H1 (cell line): ENCODE results near the gene MYL3. TPM values are rescaled to one million over a fixed set of nuclear protein-coding genes. Genes with fewer than 3 reads are reported as not detected.

Experiments used
- CTCF ChIA-PET: fragments of 300-600 bp; sonication (Branson Sonifier 250); formaldehyde crosslinking; loops from one replicate; lab custom pipeline; 2021; ENCODE audit not compliant: partially characterized antibody; lab: Charles Lee
- POLR2A ChIA-PET: fragments of 300-600 bp; sonication (Branson Sonifier 250); formaldehyde crosslinking; loops from one replicate; lab custom pipeline; 2021; ENCODE audit warnings: inconsistent platforms; ENCODE audit not compliant: partially characterized antibody; lab: Charles Lee
- DNase-seq, 2 experiments: peaks; one replicate each; pipeline versions ENCODE4 v3.0.0 to v3.0.0-alpha.2; 2010 to 2022; ENCODE audit warnings: low spot score in 2 of 2, low read depth in 1 of 2, mixed read lengths in 1 of 2
- FAIRE-seq: peaks from 2 replicates; lab custom pipeline; 2011; peaks lifted over from hg19 to GRCh38; lab: Jason Lieb, UNC
- H2AFZ ChIP-seq: 2 replicates; pipeline ENCODE4 v1.8.1; 2012; ENCODE audit warnings: low read length, inconsistent platforms
- H2AK5ac ChIP-seq: 2 replicates; pipeline ENCODE4 v1.6.1; 2013; ENCODE audit warnings: low read depth, low read length
- H2BK120ac ChIP-seq: replicated peaks from 2 replicates; pipeline ENCODE3; 2013; ENCODE audit warnings: low read depth, low read length, inconsistent platforms
- H2BK12ac ChIP-seq: 2 replicates; pipeline ENCODE4 v1.6.1; 2013; ENCODE audit warnings: low read depth, low read length
- H2BK15ac ChIP-seq: 2 replicates; pipeline ENCODE4 v1.6.1; 2013; ENCODE audit warnings: low read length
- H2BK20ac ChIP-seq: 2 replicates; pipeline ENCODE4 v1.6.1; 2013; ENCODE audit warnings: low read length
- H2BK5ac ChIP-seq: 2 replicates; pipeline ENCODE4 v1.6.1; 2013; ENCODE audit warnings: low read depth, low read length
- H3K14ac ChIP-seq: 2 replicates; pipeline ENCODE4 v1.6.1; 2013; ENCODE audit warnings: inconsistent platforms; ENCODE audit not compliant: insufficient read length
- H3K18ac ChIP-seq: 2 replicates; pipeline ENCODE4 v1.6.1; 2013; ENCODE audit warnings: low read length; ENCODE audit errors: extremely low read depth
- H3K23ac ChIP-seq: 2 replicates; pipeline ENCODE4 v1.6.1; 2013; ENCODE audit warnings: inconsistent platforms; ENCODE audit not compliant: insufficient read length
- H3K23me2 ChIP-seq: 2 replicates; pipeline ENCODE4 v1.6.1; 2013; ENCODE audit warnings: low read depth, low read length
- H3K27ac ChIP-seq: 2 replicates; pipeline ENCODE4 v1.6.1; 2011; ENCODE audit warnings: low read depth, low read length, inconsistent platforms
- H3K27me3 ChIP-seq, 4 experiments: replicated peaks in 1 of 4; 1 replicate in 1 of 4; 2 replicates in 3 of 4; pipeline versions ENCODE4 v1.6.1 to v1.8.1; 2011 to 2013; ENCODE audit warnings: low read length in 3 of 4, mild to moderate bottlenecking in 3 of 4, inconsistent platforms in 2 of 4, mixed read lengths in 2 of 4, moderate library complexity in 1 of 4; ENCODE audit not compliant: control insufficient read depth in 3 of 4, insufficient read depth in 3 of 4; ENCODE audit errors: extremely low read depth in 1 of 4
- H3K36me3 ChIP-seq, 4 experiments: 2 replicates each; pipeline versions ENCODE4 v1.6.1 to v1.8.1; 2011 to 2013; ENCODE audit warnings: mild to moderate bottlenecking in 4 of 4, low read length in 3 of 4, moderate library complexity in 2 of 4, control low read depth in 1 of 4, inconsistent platforms in 1 of 4; ENCODE audit not compliant: insufficient read depth in 4 of 4, control insufficient read depth in 2 of 4
- H3K4ac ChIP-seq: replicated peaks from 2 replicates; pipeline ENCODE3; 2013; ENCODE audit warnings: low read length, low read depth, mixed read lengths, inconsistent platforms; ENCODE audit not compliant: insufficient read length
- H3K4me1 ChIP-seq, 4 experiments: replicated peaks in 1 of 4; 1 replicate in 1 of 4; 2 replicates in 3 of 4; pipeline versions ENCODE4 v1.6.1 to v1.8.1; 2011 to 2013; ENCODE audit warnings: low read length in 3 of 4, inconsistent platforms in 2 of 4, mixed read lengths in 1 of 4; ENCODE audit not compliant: insufficient read depth in 4 of 4, control insufficient read depth in 3 of 4
- H3K4me2 ChIP-seq, 2 experiments: 2 replicates each; pipeline versions ENCODE4 v1.6.1 to v1.8.1; 2011 to 2013; ENCODE audit warnings: low read depth in 2 of 2, low read length in 2 of 2, control low read depth in 1 of 2, inconsistent platforms in 1 of 2, mild to moderate bottlenecking in 1 of 2; ENCODE audit not compliant: insufficient read depth in 1 of 2
- H3K4me3 ChIP-seq, 4 experiments: fragments of 200-600, 300-600 bp in 1 of 4; sonication (generic), shearing (Covaris generic), sonication (Bioruptor Twin) in 1 of 4; 2 replicates each; pipeline versions ENCODE4 v1.5.1 to v1.8.1; 2011 to 2016; ENCODE audit warnings: low read length in 4 of 4, low read depth in 3 of 4, control low read depth in 2 of 4, inconsistent platforms in 2 of 4, mild to moderate bottlenecking in 2 of 4, mixed read lengths in 1 of 4, moderate library complexity in 1 of 4; ENCODE audit not compliant: insufficient read depth in 2 of 4; ENCODE audit errors: extremely low read depth in 1 of 4
- H3K56ac ChIP-seq: replicated peaks from 2 replicates; pipeline ENCODE3; 2013; ENCODE audit warnings: low read depth, mild to moderate bottlenecking, mixed read lengths, low read length, inconsistent platforms; ENCODE audit not compliant: insufficient read length
- H3K79me1 ChIP-seq: 2 replicates; pipeline ENCODE4 v1.6.1; 2013; ENCODE audit warnings: low read depth, low read length, control low read depth
- H3K79me2 ChIP-seq, 2 experiments: 2 replicates each; pipeline versions ENCODE4 v1.6.1 to v1.8.1; 2012 to 2013; ENCODE audit warnings: low read length in 2 of 2, mild to moderate bottlenecking in 2 of 2, inconsistent platforms in 1 of 2; ENCODE audit not compliant: insufficient read depth in 2 of 2, control insufficient read depth in 1 of 2
- H3K9ac ChIP-seq, 4 experiments: replicated peaks in 1 of 4; 1 replicate in 1 of 4; 2 replicates in 3 of 4; pipeline versions ENCODE4 v1.6.1 to v1.8.1; 2011 to 2013; ENCODE audit warnings: low read depth in 3 of 4, low read length in 3 of 4, control low read depth in 2 of 4, mild to moderate bottlenecking in 2 of 4, moderate library complexity in 2 of 4, inconsistent platforms in 1 of 4; ENCODE audit errors: extremely low read depth in 1 of 4
- H3K9me3 ChIP-seq, 2 experiments: 2 replicates each; pipeline versions ENCODE4 v1.6.1 to v1.8.1; 2012 to 2013; ENCODE audit warnings: mild to moderate bottlenecking in 2 of 2, moderate library complexity in 2 of 2, control low read depth in 1 of 2, inconsistent platforms in 1 of 2, low read depth in 1 of 2, low read length in 1 of 2, mixed read lengths in 1 of 2; ENCODE audit not compliant: insufficient read depth in 2 of 2
- H4K20me1 ChIP-seq, 2 experiments: replicated peaks in 1 of 2; 2 replicates each; pipeline versions ENCODE3 to v1.8.1; 2011 to 2013; ENCODE audit warnings: inconsistent platforms in 2 of 2, low read length in 2 of 2, mild to moderate bottlenecking in 1 of 2; ENCODE audit not compliant: insufficient read depth in 2 of 2, control insufficient read depth in 1 of 2
- H4K5ac ChIP-seq: 2 replicates; pipeline ENCODE4 v1.6.1; 2013; ENCODE audit warnings: low read length, low read depth, mixed read lengths, inconsistent platforms; ENCODE audit not compliant: insufficient read length
- H4K8ac ChIP-seq: 2 replicates; pipeline ENCODE4 v1.8.0; 2013; ENCODE audit warnings: mild to moderate bottlenecking, moderate library complexity, low read length, inconsistent platforms; ENCODE audit not compliant: insufficient read depth; ENCODE audit errors: extremely low read depth
- H4K91ac ChIP-seq: replicated peaks from 2 replicates; pipeline ENCODE3; 2013; ENCODE audit warnings: low read length, mixed read lengths, inconsistent platforms; ENCODE audit not compliant: insufficient read length
- ATF3 ChIP-seq: IDR thresholded peaks from 2 replicates; pipeline ENCODE4 v1.6.1; 2011; ENCODE audit warnings: low read depth, mild to moderate bottlenecking, low read length; ENCODE audit not compliant: insufficient read depth
- BRCA1 ChIP-seq: IDR thresholded peaks from 2 replicates; pipeline ENCODE4 v1.6.1; 2012; ENCODE audit warnings: low read depth, low read length, improper control_type of control experiment
- POU5F1 ChIP-seq: IDR thresholded peaks from 2 replicates; pipeline ENCODE4 v1.6.1; 2011; ENCODE audit warnings: low read depth, mild to moderate bottlenecking, low read length, moderate library complexity
- WGBS, 2 experiments: shearing (Covaris generic) in 1 of 2; methylation state at CpG; one replicate each; pipeline versions ENCODE4 v1.1.6 to v1.1.7; 2013 to 2015; ENCODE audit warnings: low lambda C conversion rate in 2 of 2, mixed read lengths in 2 of 2, inconsistent platforms in 1 of 2, low coverage in 1 of 2, missing lambda C conversion rate in 1 of 2; ENCODE audit not compliant: insufficient replicate concordance in 2 of 2, insufficient coverage in 1 of 2, insufficient read length in 1 of 2; ENCODE audit errors: extremely low coverage in 1 of 2, missing lambda C conversion rate in 1 of 2; 5-methylcytosine and 5-hydroxymethylcytosine counted together
- polyA plus RNA-seq, 7 experiments: library from polyadenylated mRNA; depleted of rRNA in 3 of 7; stranded (reverse) in 5 of 7; unstranded in 2 of 7; fragments of >200 nt in 5 of 7; fragments of 200-250 nt in 2 of 7; gene quantifications; 1 replicate in 5 of 7; 2 replicates in 1 of 7; 4 replicates in 1 of 7; pipeline versions ENCODE4 v1.2.1 to v1.2.3, GENCODE V29; 2011 to 2013; ENCODE audit warnings: missing spikeins in 2 of 7, mixed read lengths in 2 of 7
- total RNA-seq: library from RNA; stranded (reverse); fragmentation: NEBNext Ultra II Directional; extraction: Animal tissue kit (Norgen Biotek cat#: 25700); gene quantifications from 2 replicates; pipeline ENCODE4 v1.2.1, GENCODE V29; 2021

Gene MYL3
- total and polyA plus RNA-seq, 2 of the 8 experiments (the other 6 are each of a cell fraction or from before 2014, with no cell fraction given): 0.06 TPM; not detected in 1

GRCh38 chr3:46854555-46854991 is 8.7 kb downstream of the MYL3 start:
- no peak overlapping the region for H3K14ac ChIP-seq
- ChIA-PET POLR2A (no interaction called here), CTCF (interaction anchor here (1.3 to 1.6 kb wide), 2 partner anchors 9 to 12 kb away, joined by 3 to 7 read pairs; partner anchors contain the start of gene MYL3)
- H3K23ac ChIP-seq: no peak overlapping the region
- H3K4me3 ChIP-seq: no peak overlapping the region
- no peak overlapping the region for H3K9ac ChIP-seq
- no peak overlapping the region for H3K56ac ChIP-seq
- H3K4me2 ChIP-seq: no peak overlapping the region
- no peaks in the 10 kb centered on the region for H3K36me3 ChIP-seq
- peaks cover 0 to 3% (median under 1%) of the 10 kb centered on the region in 4 experiments; a peak in 1 of 7 replicates for H3K27me3 ChIP-seq
- 0 out of 2 replicates have a peak, but pooled peaks cover 1% of the 10 kb centered on the region for H3K23me2 ChIP-seq
- H4K91ac ChIP-seq: no peak overlapping the region
- H4K20me1 ChIP-seq: no peaks in the 10 kb centered on the region
- H2BK12ac ChIP-seq: no peak overlapping the region
- H2AFZ ChIP-seq: no peak overlapping the region
- H3K79me1 ChIP-seq: 0 out of 2 replicates have a peak, but pooled peaks cover 2% of the 10 kb centered on the region
- no peak overlapping the region for H2BK20ac ChIP-seq
- no peaks in the 10 kb centered on the region for H3K79me2 ChIP-seq
- FAIRE-seq: no peak
- H3K27ac ChIP-seq: no peak overlapping the region
- no peak for DNase-seq
- H3K9me3 ChIP-seq: no peaks in the 10 kb centered on the region
- no peak overlapping the region for H2BK15ac ChIP-seq
- no peak overlapping the region for H3K4ac ChIP-seq
- H4K5ac ChIP-seq: no peak overlapping the region
- no peak overlapping the region for H2AK5ac ChIP-seq
- no peak overlapping the region for H2BK120ac ChIP-seq
- H4K8ac ChIP-seq: no peak overlapping the region
- WGBS, 2 experiments: 89% methylated on average over 3 of the region's 5 CpGs; no CpG with 5 or more reads in 1 of the 2 experiments
- no peaks in the 10 kb centered on the region; a peak in 1 of 7 replicates for H3K4me1 ChIP-seq
- no peak overlapping the region for H2BK5ac ChIP-seq
- H3K18ac ChIP-seq: no peak overlapping the region
- TF ChIP-seq BRCA1 (no peak), POU5F1 (no peak), ATF3 (no peak)
